Measurements from ENCODE around the gene DRGX.

- TF ChIP-seq POLR2A (IDR thresholded peaks at IDR 0.05; ENCODE audit: low read depth, low read length), result no peak
- no peak for TF ChIP-seq POLR2AphosphoS5 (IDR thresholded peaks at IDR 0.05; ENCODE audit: low read depth, low read length)
These were observed 30.0 kb downstream of the DRGX start for GRCh38 chr10:49365675-49366415.

Measured in GM12891 (cell line).